Stimulated activated CD4-positive, alpha-beta T cell treated with anti-CD3 and anti-CD28 coated beads, Interleukin-4, amount 100 ng/mL, for 24 hours (primary cell): ENCODE data around the gene HCAR1.
"Not testable (repeated sequence)": the region's sequence is repeated elsewhere in the genome, so short reads cannot be mapped to it uniquely, and the experiment has no call there.

Source experiments
- DNase-seq: peaks from one replicate; pipeline ENCODE4 v3.0.0-alpha.2; 2020

HCAR1 gene

GRCh38 chr12:122716658-122717057 is 14.0 kb downstream of the HCAR1 start, which contains the start of gene HCAR3:
HCAR3 (minus strand) TSS chr12:122716811; CDS start chr12:122716737, 74 bp downstream.
- DNase-seq = not testable (repeated sequence)

DNA sequence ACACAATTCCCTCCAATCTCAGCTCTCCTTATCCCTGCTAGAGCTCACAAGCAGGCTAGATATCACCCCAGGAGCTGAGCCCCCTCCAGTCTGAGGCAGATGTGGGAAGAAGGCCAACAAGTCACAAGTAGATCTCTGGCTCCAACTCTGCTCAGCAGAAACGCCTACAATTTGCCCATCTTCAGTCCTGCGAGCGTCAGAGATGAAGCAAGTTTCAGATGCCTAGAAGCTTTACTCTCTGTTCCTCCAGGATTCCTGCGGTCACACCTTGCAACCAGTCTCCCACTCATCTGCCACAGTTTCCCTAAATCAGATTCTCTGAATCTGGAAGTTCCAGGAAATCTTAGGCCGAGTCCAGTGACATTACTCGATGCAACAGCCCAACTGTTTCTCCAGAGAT is 15.4 kb downstream of the HCAR1 start:
- DNase-seq = not testable (repeated sequence)

GRCh38 chr12:122713491-122714188 is 17.0 kb downstream of the HCAR1 start:
- DNase-seq = not testable (repeated sequence)

- not testable (repeated sequence) for DNase-seq
These were observed 19.4 kb downstream of the HCAR1 start for GRCh38 chr12:122711266-122711665.

DNA sequence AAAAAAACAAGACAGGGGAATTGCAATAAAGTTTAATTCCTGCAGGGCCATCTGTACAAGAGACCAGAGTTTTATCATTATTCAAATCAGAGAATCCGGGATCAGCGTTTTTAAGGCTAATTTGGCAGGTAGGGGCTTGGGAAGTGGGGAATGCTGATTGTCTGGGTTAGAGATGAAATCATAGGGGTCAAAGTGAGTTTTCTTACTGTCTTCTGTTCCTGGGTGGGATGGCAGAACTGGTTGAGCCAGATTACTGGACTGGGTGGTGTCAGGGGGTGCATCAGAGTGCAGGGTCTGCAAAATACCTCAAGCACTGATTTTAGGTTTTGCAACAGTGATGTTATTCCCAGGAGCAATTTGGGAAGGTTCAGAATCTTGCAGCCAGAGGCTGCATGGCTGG is 20.3 kb downstream of the HCAR1 start:
- not testable (repeated sequence) for DNase-seq

DNA sequence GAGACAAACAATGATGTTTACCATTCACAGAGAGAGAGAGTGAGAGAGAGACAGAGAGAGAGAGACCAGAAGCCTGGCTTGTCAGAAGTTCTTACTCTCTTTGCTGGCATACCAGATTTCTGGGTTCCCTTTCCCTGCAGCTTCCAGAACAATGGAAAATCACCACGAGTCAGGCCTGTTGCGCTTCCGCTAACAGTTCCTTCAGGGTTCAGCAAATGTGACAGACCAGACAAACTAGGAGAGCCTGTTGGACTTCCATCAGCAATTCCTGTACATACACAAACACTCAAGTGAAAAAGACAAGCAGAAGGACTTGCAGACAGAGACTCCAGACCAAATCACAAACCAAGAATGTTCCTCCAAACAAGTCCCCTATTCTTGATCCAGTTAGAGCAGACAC is 21.4 kb downstream of the HCAR1 start:
- DNase-seq = not testable (repeated sequence)

DNA sequence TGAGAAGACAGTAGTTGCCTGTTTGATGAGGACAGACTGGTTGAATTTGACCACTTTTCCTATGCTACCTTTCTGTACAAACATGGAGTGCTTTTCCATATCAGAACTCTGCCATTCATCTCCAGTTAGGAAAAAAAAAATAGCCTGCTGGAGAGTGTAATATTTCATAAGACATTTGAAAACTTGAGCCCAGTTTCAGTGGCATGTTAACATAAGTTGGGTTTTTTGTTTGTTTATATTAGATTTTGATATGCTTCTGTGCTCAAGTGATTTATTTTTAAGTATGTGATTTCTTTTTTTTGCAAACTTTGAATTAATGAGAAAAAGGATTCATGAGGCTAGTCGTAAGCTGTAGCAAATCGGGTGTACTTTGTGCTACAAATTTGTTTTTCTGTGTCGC is 26.8 kb downstream of the HCAR1 start:
- DNase-seq = not testable (repeated sequence)

GRCh38 chr12:122702890-122703611 is 27.6 kb downstream of the HCAR1 start, which contains the start of gene HCAR2:
HCAR2 (minus strand) TSS chr12:122703357; CDS start chr12:122703283, 74 bp downstream.
- DNase-seq = not testable (repeated sequence)

DNA sequence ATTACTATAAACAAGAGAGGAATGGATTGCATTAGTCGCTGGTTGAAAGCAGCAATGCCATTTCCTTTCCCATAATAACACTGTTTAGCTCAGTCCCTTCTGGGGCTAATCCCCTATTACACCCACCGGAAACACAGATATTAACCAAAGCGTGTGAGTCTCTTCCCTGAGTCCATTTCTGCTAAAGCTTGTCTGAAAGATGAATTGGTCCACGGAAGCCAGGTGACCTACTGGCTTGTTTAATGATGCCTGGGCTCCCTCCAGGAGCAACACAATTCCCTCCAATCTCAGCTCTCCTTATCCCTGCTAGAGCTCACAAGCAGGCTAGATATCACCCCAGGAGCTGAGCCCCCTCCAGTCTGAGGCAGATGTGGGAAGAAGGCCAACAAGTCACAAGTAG is 29.2 kb downstream of the HCAR1 start:
- not testable (repeated sequence) for DNase-seq

DNA sequence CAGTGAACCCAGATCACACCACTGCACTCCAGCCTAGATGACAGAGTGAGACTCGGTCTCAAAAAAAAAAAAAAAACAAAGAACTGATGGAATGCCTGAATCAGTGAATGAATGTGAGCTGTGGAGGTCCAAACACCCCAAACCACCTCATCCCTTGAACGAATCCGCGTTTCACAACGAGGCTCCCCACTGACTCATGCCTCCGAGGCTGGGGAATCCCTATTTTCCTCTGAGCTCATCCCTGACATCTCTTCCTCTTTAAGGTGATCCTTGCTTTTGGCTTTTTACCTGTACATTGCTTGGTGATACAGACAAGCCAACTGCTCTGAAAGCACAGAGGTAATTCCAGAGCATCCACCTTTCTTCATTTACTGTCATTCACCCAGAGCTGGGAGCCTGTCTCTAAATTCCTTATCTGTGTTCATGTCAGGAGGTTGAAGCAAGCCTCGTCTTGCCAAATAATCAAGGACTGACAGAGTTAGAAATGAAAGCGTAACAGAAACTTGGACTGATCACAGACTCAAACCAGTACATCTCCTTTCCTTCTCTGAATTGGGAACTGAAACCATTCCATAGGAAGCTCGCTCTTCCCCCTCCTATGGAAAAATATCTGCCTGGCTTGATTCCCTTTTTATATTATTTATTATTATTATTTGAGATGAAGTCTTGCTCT is 30.5 kb downstream of the HCAR1 start:
- DNase-seq = not testable (repeated sequence)

GRCh38 chr12:122696922-122697321 is 33.7 kb downstream of the HCAR1 start:
- not testable (repeated sequence) for DNase-seq

GRCh38 chr12:122691566-122691965 is 39.1 kb downstream of the HCAR1 start:
- no peak for DNase-seq

DNA sequence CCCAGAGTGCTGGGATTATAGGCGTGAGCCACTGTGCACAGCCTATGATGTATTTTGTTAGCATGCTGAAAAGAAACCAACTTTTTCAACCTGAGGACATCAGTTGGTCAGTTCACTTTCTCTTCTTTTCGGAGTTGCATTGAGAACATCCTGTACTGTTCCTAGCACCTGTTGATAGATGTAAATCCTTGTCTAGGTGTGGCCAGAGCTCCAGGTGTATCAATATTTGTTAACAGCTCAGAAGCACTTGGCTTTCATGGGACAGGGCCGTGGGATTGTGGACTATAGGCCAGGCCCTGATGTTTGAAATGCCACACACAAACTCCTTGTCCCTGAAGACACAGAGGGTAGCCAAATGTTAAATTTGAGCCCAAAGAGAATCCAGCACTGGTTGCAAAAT is 42.4 kb downstream of the HCAR1 start:
- no peak for DNase-seq

DNA sequence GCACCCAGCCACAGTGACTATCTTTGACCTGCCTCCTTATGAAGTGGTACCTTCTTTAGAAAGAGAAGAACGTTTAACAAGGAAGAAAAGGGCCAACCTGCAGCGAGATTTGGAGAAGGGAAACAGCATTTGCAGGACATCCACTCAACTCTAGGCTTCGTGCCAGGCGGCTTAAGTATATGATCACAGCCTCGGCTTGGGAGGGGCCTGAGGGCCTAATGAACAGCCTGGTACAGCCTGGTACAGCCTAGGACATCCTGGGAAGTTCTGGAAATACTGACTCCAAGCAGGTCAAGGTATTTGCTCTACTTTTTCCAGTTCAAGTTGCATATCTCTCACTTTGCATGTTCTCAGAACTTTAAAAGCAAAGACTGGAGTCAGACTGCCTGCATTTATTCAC is 43.6 kb downstream of the HCAR1 start:
- DNase-seq = no peak

DNA sequence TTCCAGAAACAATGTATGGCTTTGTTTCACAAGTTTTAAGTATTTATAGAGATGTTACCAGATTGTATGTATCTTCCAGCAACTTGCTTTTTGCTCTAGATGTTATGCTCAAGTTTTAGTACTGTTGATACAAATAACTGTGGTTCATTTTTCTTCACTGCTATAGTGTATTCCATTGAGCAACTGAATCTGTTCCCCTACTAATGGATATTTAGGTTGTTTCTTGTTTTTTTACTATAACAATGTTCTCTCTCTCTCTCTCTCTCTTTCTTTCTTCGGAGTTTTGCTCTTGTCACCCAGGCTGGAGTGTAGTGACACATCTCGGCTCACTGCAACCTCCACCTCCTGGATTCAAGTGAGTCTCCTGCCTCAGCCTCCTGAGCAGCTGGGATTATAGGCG is 44.1 kb downstream of the HCAR1 start:
- DNase-seq = no peak

DNA sequence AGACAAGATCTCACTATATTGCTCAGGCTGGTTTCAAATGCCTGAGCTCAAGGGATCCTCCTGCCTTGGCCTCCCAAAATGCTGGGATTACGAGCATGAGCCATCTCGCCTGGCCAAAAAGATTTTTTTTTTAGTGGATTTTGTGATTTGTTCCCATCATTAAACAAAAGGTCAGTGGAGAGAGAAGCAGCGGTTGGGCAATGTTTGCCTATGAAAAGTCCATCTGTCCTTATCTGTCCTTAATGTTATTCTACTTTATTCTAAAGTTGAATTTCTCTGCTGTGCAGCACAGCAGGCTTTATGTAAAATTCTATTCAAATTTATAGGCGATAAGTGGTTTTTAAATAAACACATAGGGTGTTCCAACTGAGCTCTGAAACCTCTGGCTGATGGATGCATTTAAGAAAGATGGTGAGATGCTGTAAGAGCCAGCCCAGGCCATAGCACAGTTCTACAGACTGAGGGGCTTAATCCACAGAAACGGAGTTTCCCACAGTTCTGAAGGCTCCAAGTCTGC is 46.3 kb downstream of the HCAR1 start:
- no peak for DNase-seq

DNA sequence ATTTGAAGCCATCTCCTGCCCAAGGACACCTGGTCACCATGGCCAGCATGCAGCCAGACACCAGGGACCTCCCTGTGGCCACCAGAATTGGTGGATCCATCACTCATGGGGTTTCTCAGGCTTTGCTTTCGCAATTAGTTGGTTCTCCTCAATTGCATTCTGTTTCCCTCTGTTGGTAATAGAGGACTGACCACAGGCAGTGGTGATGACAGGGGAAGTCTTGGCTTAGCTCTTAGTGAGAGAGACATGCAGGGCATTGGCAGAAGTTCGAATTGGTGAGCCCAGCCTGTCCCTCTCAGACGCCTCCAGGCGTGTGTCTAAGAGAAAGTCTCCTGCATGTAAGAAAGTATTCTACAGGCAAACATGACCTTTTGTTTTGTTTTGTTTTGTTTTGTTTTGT is 48.8 kb downstream of the HCAR1 start:
- DNase-seq = no peak

DNA sequence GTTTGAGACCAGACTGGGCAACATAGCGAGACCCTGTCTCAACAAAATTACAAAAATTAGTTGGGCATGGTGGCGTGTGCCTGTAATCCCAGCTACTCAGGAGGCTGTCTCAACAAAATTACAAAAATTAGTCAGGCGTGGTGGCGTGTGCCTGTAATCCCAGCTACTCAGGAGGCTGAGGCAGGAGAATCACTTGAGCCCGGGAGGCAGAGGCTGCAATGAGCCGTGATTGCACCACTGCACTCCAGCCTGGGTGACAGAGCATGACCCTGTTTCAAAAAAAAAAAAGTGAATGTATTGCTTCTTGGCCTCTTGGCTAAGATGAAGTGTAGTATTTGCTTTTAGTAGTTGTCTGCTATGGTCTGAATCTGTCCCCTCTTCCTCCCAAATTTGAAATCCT is 49.7 kb downstream of the HCAR1 start:
- not testable (repeated sequence) for DNase-seq

DNA sequence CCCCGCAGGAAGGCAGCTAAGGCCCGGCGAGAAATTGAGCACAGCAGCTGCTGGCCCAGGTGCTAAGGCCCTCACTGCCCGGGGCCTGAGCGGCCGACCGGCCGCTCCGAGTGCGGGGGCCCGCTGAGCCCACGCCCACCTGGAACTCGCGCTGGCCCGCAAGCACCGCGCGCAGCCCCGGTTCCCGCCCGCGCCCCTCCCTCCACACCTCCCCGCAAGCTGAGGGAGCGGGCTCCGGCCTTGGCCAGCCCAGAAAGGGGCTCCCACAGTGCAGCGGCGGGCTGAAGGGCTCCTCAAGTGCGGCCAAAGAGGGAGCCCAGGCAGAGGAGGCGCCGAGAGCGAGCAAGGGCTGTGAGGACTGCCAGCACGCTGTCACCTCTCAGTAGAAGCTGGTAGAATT is 53.9 kb downstream of the HCAR1 start:
- not testable (repeated sequence) for DNase-seq
